ENCODE measurements around the gene TSNAX. TPM values are rescaled to one million over a fixed set of nuclear protein-coding genes. Genes with fewer than 3 reads are reported as not detected.

TSNAX gene
- total RNA-seq, 1 donor from 2014 or later = 61.0 TPM

GRCh38 chr1:231523816-231524215, 4.7 kb upstream of the TSNAX start:
- no peak overlapping the region for H3K4me3 Mint-ChIP-seq
- Histone ChIP-seq H3K4me1 (peaks cover 4% of the 10 kb centered on the region), H3K27ac (no peak overlapping the region), H3K9me3 (ENCODE audit: low read depth) (no peaks in the 10 kb centered on the region), H3K36me3 (no peaks in the 10 kb centered on the region), H3K79me2 (ENCODE audit: low read depth) (peaks cover 2% of the 10 kb centered on the region), H4K20me1 (ENCODE audit: low read depth) (no peaks in the 10 kb centered on the region), H3K9ac (no peak overlapping the region), H3K4me3 (no peak overlapping the region), H3F3A (ENCODE audit: low read depth) (peaks cover 3% of the 10 kb centered on the region), H3K4me2 (no peak overlapping the region), H2AFZ (replicated peaks) (no peak overlapping the region), H3K27me3 (no peaks in the 10 kb centered on the region)
- no peak for DNase-seq (ENCODE audit: low spot score)
- H3K27me3 Mint-ChIP-seq (ENCODE audit: insufficient read depth, low read depth) = peaks cover 2% of the 10 kb centered on the region
- TF ChIP-seq EZH2 (IDR thresholded peaks at IDR 0.05) (no peak), CTCF (IDR thresholded peaks at IDR 0.05) (no peak), EZH2phosphoT487 (IDR thresholded peaks at IDR 0.05) (no peak)
- peaks cover 11% of the 10 kb centered on the region for H3K4me1 Mint-ChIP-seq
- no peak overlapping the region for H3K27ac Mint-ChIP-seq
- H3K9me3 Mint-ChIP-seq = no peaks in the 10 kb centered on the region
- peaks cover under 1% of the 10 kb centered on the region for H3K36me3 Mint-ChIP-seq

GRCh38 chr1:231526536-231526935, 1.9 kb upstream of the TSNAX start:
- H3K4me3 ChIP-seq = no peak overlapping the region
- peaks cover 12% of the 10 kb centered on the region for H3K4me1 ChIP-seq
- H3K4me2 ChIP-seq = no peak overlapping the region
- H4K20me1 ChIP-seq (ENCODE audit: low read depth) = peaks cover 6% of the 10 kb centered on the region
- H2AFZ ChIP-seq (replicated peaks) = peak overlapping the region; percentile 61
- no peaks in the 10 kb centered on the region for H3K36me3 ChIP-seq
- TF ChIP-seq CTCF (IDR thresholded peaks at IDR 0.05) = no peak
- no peak for TF ChIP-seq EZH2 (IDR thresholded peaks at IDR 0.05)
- no peak for TF ChIP-seq EZH2phosphoT487 (IDR thresholded peaks at IDR 0.05)
- Mint-ChIP-seq H3K4me3 (no peak overlapping the region), H3K27me3 (ENCODE audit: insufficient read depth, low read depth) (peaks cover 2% of the 10 kb centered on the region), H3K27ac (no peak overlapping the region), H3K36me3 (peaks cover 8% of the 10 kb centered on the region), H3K9me3 (no peaks in the 10 kb centered on the region), H3K4me1 (peaks cover 23% of the 10 kb centered on the region)
- peaks cover 8% of the 10 kb centered on the region for H3F3A ChIP-seq (ENCODE audit: low read depth)
- no peak for DNase-seq (ENCODE audit: low spot score)
- H3K27ac ChIP-seq = no peak overlapping the region
- no peaks in the 10 kb centered on the region for H3K27me3 ChIP-seq
- peaks cover 29% of the 10 kb centered on the region for H3K79me2 ChIP-seq (ENCODE audit: low read depth)
- no peak overlapping the region for H3K9ac ChIP-seq
- H3K9me3 ChIP-seq (ENCODE audit: low read depth) = no peaks in the 10 kb centered on the region

- H3K27me3 Mint-ChIP-seq (ENCODE audit: insufficient read depth, low read depth) = peaks cover 2% of the 10 kb centered on the region
- no peaks in the 10 kb centered on the region for H3K27me3 ChIP-seq
- peak overlapping the region; percentile 98 for H3K4me3 Mint-ChIP-seq
- no peak for DNase-seq (ENCODE audit: low spot score)
- peaks cover 8% of the 10 kb centered on the region for H3F3A ChIP-seq (ENCODE audit: low read depth)
- no peaks in the 10 kb centered on the region for H3K9me3 ChIP-seq (ENCODE audit: low read depth)
- peaks cover 8% of the 10 kb centered on the region for H3K36me3 Mint-ChIP-seq
- peaks cover 41% of the 10 kb centered on the region for H3K79me2 ChIP-seq (ENCODE audit: low read depth)
- H3K27ac Mint-ChIP-seq = peak overlapping the region; percentile 100
- TF ChIP-seq CTCF (IDR thresholded peaks at IDR 0.05) = no peak
- TF ChIP-seq EZH2 (IDR thresholded peaks at IDR 0.05) = no peak
- no peak for TF ChIP-seq EZH2phosphoT487 (IDR thresholded peaks at IDR 0.05)
- peaks cover 10% of the 10 kb centered on the region for H4K20me1 ChIP-seq (ENCODE audit: low read depth)
- peak overlapping the region; percentile 91 for H3K4me3 ChIP-seq
- no peak overlapping the region for H3K27ac ChIP-seq
- peak overlapping the region; percentile 94 for H2AFZ ChIP-seq (replicated peaks)
- H3K4me1 Mint-ChIP-seq = peaks cover 23% of the 10 kb centered on the region
- no peak overlapping the region for H3K9ac ChIP-seq
- H3K36me3 ChIP-seq = no peaks in the 10 kb centered on the region
- H3K4me2 ChIP-seq = peak overlapping the region; percentile 88
- H3K9me3 Mint-ChIP-seq = no peaks in the 10 kb centered on the region
- H3K4me1 ChIP-seq = peaks cover 12% of the 10 kb centered on the region
Observed at GRCh38 chr1:231527586-231528171, 790 bp upstream of the TSNAX start.
